ENCODE results near the gene CEACAM1. TPM values are rescaled to one million over a fixed set of nuclear protein-coding genes. Genes with fewer than 3 reads are reported as not detected.

Gene CEACAM1
- total RNA-seq, 1 donor from 2014 or later = not detected

DNA sequence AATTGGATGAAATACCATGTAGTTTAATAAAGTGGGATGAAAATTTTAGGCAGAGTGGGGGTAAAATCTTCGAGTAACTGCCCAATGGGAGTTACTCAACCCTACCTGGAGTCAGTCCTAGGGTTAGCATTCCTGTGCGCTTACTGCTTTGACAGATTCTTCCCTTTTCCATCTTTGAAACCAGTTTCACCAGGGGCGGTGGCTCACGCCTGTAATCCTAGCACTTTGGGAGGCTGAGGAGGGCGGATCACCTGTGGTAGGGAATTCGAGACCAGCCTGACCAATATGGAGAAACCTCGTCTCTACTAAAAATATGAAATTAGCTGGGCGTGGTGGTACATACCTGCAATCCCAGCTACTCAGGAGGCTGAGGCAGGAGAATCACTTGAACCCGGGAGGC, 48.5 kb downstream of the CEACAM1 start:
- Histone ChIP-seq H3K27ac (no peak overlapping the region), H3K27me3 (no peaks in the 10 kb centered on the region), H3K4me3 (no peak overlapping the region), H3K4me1 (no peaks in the 10 kb centered on the region), H3K36me3 (no peaks in the 10 kb centered on the region), H3K9me3 (no peaks in the 10 kb centered on the region)
- TF ChIP-seq, protein P1, sequence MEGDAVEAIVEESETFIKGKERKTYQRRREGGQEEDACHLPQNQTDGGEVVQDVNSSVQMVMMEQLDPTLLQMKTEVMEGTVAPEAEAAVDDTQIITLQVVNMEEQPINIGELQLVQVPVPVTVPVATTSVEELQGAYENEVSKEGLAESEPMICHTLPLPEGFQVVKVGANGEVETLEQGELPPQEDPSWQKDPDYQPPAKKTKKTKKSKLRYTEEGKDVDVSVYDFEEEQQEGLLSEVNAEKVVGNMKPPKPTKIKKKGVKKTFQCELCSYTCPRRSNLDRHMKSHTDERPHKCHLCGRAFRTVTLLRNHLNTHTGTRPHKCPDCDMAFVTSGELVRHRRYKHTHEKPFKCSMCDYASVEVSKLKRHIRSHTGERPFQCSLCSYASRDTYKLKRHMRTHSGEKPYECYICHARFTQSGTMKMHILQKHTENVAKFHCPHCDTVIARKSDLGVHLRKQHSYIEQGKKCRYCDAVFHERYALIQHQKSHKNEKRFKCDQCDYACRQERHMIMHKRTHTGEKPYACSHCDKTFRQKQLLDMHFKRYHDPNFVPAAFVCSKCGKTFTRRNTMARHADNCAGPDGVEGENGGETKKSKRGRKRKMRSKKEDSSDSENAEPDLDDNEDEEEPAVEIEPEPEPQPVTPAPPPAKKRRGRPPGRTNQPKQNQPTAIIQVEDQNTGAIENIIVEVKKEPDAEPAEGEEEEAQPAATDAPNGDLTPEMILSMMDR (IDR thresholded peaks at IDR 0.05) = no peak
- no peak for DNase-seq (ENCODE audit: low spot score in 2 of 2)
- intact Hi-C loops (cut with DNase I) = no loop called here

DNA sequence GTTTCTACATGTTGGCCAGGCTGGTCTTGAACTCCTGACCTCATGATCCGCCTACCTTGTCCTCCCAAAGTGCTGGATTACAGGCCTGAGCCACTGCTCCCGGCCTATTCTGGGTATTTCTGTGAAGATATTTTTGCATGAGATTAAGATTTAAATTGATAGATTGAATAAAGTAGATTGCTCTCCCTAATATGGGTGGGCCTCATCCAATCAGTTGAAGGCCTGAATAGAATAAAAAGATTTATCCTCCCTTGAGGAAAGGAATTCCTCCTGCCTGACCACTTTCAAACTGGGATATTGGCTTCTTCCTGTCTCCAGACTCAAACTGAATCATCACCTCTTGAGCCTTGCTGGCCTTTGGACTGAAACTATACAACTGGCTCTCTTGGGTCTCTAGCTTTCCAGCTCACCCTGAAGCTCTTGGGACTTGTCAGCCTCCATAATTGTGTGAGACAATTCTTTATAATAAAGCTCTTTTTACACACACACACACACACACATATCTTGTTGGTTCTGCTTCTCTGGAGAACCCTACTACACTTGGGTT, 49.4 kb downstream of the CEACAM1 start:
- Histone ChIP-seq H3K36me3 (no peaks in the 10 kb centered on the region), H3K9me3 (no peaks in the 10 kb centered on the region), H3K4me1 (no peaks in the 10 kb centered on the region), H3K27me3 (no peaks in the 10 kb centered on the region), H3K27ac (no peak overlapping the region), H3K4me3 (no peak overlapping the region)
- no peak for DNase-seq (ENCODE audit: low spot score in 2 of 2)
- intact Hi-C loops (cut with DNase I) = no loop called here
- TF ChIP-seq, protein P1 (IDR thresholded peaks at IDR 0.05) = no peak

DNA sequence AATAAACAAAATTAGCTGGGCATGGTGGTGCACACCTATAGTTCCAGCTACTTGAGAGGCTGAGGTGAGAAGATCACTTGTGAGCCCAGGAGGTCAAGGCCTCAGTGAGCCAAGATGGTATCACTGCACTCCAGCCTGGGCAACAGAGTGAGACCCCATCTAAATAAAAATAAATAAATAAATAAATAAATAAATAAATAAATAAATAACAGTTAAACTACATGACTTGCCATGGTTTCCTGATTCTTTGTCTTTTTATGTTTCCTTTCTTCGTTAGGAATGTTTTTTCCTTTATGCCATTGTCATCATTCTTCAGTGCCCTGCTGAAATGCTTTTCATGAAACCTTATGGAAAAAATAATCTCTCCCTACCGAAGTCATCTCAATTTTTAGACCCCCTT, 50.3 kb downstream of the CEACAM1 start:
- no peaks in the 10 kb centered on the region for H3K36me3 ChIP-seq
- H3K9me3 ChIP-seq = no peaks in the 10 kb centered on the region
- H3K4me3 ChIP-seq = no peak overlapping the region
- DNase-seq (ENCODE audit: low spot score in 2 of 2) = no peak
- no peaks in the 10 kb centered on the region for H3K27me3 ChIP-seq
- H3K27ac ChIP-seq = no peak overlapping the region
- H3K4me1 ChIP-seq = no peaks in the 10 kb centered on the region
- intact Hi-C loops (cut with DNase I) = no loop called here
- TF ChIP-seq, protein P1 (IDR thresholded peaks at IDR 0.05) = no peak

DNA sequence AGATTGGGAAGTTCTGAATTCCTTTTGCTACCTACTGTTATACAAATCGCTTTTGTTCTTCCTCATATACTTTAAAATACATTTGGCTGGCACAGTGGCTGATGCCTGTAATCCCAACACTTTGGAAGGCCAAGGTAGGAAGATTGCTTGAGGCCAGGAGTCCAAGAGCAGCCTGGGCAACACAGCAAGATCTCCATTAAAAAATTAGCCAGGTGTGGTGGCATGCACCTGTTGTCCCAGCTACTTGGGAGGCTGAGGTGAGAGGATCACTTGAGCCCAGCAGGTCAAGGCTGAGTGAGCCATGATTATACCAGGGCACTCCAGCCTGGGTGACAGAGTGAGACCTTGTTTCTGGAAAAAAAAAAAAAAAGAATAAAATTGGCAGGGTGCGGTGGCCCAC, 51.2 kb downstream of the CEACAM1 start:
- H3K9me3 ChIP-seq = no peaks in the 10 kb centered on the region
- H3K4me3 ChIP-seq = no peak overlapping the region
- DNase-seq (ENCODE audit: low spot score in 2 of 2) = no peak
- H3K36me3 ChIP-seq = no peaks in the 10 kb centered on the region
- TF ChIP-seq, protein P1 (IDR thresholded peaks at IDR 0.05) = no peak
- no peaks in the 10 kb centered on the region for H3K4me1 ChIP-seq
- intact Hi-C loops (cut with DNase I) = no loop called here
- H3K27ac ChIP-seq = no peak overlapping the region
- no peaks in the 10 kb centered on the region for H3K27me3 ChIP-seq

DNA sequence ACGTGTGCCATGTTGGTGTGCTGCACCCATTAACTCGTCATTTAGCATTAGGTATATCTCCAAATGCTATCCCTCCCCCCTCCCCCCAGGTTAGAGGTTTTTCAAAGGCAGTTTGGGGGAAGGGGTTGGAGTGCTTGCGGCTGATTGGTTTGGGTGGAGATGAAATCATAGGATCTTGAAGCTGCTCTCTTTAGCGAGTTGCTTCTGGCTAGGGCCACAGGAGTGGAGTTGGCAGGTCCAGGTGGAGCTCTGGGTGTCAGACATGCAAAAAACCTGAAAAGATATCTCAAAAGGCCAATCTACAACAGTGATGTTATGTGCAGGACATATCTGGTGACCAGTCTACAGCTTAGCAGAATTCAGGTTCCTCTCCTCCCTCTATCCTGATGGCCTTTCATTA, 52.9 kb downstream of the CEACAM1 start:
- TF ChIP-seq, protein P1 (IDR thresholded peaks at IDR 0.05) = no peak
- H3K9me3 ChIP-seq = no peaks in the 10 kb centered on the region
- no peak overlapping the region for H3K4me3 ChIP-seq
- H3K36me3 ChIP-seq = no peaks in the 10 kb centered on the region
- no peaks in the 10 kb centered on the region for H3K4me1 ChIP-seq
- H3K27ac ChIP-seq = no peak overlapping the region
- no peak for DNase-seq (ENCODE audit: low spot score in 2 of 2)
- intact Hi-C loops (cut with DNase I) = no loop called here
- no peaks in the 10 kb centered on the region for H3K27me3 ChIP-seq

DNA sequence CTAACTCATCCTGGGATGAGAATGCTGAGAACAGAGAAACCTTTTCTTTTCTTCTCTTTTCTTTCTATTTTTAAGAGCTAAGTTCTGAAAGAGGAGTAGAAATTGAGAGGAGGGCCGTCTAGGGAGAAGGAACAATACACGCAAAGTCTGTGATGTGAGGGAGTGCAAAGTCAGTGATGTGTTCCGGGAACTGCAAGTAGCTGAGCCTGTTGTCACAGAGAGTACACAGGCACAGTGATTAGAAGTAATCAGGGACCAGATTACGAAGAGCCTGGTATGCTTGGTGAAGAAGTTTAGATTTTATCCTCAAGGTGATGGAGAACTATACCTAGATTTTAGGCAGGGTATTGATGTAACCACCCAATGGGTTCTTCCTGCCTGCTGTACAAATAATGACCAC, 53.5 kb downstream of the CEACAM1 start:
- no peak overlapping the region for H3K27ac ChIP-seq
- no peaks in the 10 kb centered on the region for H3K4me1 ChIP-seq
- no peaks in the 10 kb centered on the region for H3K9me3 ChIP-seq
- TF ChIP-seq, protein P1 (IDR thresholded peaks at IDR 0.05) = no peak
- no peak for DNase-seq (ENCODE audit: low spot score in 2 of 2)
- H3K36me3 ChIP-seq = no peaks in the 10 kb centered on the region
- intact Hi-C loops (cut with DNase I) = no loop called here
- H3K27me3 ChIP-seq = no peaks in the 10 kb centered on the region
- H3K4me3 ChIP-seq = no peak overlapping the region

Data from ascending aorta (tissue), 2 donors.